Neuronal stem cell (in vitro differentiated cells): ENCODE data around the gene NRXN3.

Source experiments
- DNase-seq: peaks from one replicate; pipeline ENCODE4 v3.0.0-alpha.2; 2013; ENCODE audit warnings: low spot score
- H2AFZ ChIP-seq: one replicate; pipeline ENCODE4 v1.6.1; 2013; ENCODE audit warnings: mild to moderate bottlenecking, low read length, inconsistent platforms
- H2AK5ac ChIP-seq: 2 replicates; pipeline ENCODE4 v1.6.1; 2013; ENCODE audit warnings: low read depth, mild to moderate bottlenecking, inconsistent platforms, low read length, moderate library complexity, mixed read lengths
- H2BK120ac ChIP-seq: 2 replicates; pipeline ENCODE4 v1.6.1; 2013; ENCODE audit warnings: low read depth, mild to moderate bottlenecking, inconsistent platforms, low read length, moderate library complexity, mixed read lengths
- H2BK12ac ChIP-seq: one replicate; pipeline ENCODE4 v1.6.1; 2013; ENCODE audit warnings: low read length, inconsistent platforms
- H2BK15ac ChIP-seq: 2 replicates; pipeline ENCODE4 v1.6.1; 2013; ENCODE audit warnings: mild to moderate bottlenecking, low read length, inconsistent platforms, mixed read lengths
- H2BK5ac ChIP-seq: one replicate; pipeline ENCODE4 v1.6.1; 2013; ENCODE audit warnings: inconsistent platforms, mild to moderate bottlenecking, low read length, moderate library complexity
- H3K14ac ChIP-seq: one replicate; pipeline ENCODE4 v1.6.1; 2013; ENCODE audit warnings: low read length, inconsistent platforms
- H3K18ac ChIP-seq: 2 replicates; pipeline ENCODE4 v1.6.1; 2013; ENCODE audit warnings: low read length, inconsistent platforms
- H3K23ac ChIP-seq: 2 replicates; pipeline ENCODE4 v1.6.1; 2013; ENCODE audit warnings: low read depth, mild to moderate bottlenecking, mixed read lengths, low read length, inconsistent platforms; ENCODE audit not compliant: poor library complexity
- H3K27ac ChIP-seq: replicated peaks from 3 replicates; pipeline ENCODE4 v1.5.1; 2013; ENCODE audit warnings: low read length, inconsistent platforms
- H3K27me3 ChIP-seq, 3 experiments: 2 replicates each; pipeline ENCODE4 v1.6.1; 2013; ENCODE audit warnings: low read length in 3 of 3, mild to moderate bottlenecking in 2 of 3, inconsistent platforms in 1 of 3, low read depth in 1 of 3, mixed read lengths in 1 of 3, moderate library complexity in 1 of 3; ENCODE audit not compliant: control insufficient read depth in 3 of 3, insufficient read depth in 3 of 3
- H3K36me3 ChIP-seq, 2 donors: replicated peaks in 1 of 2; 2 replicates each; pipeline ENCODE4 v1.6.1; 2013; ENCODE audit warnings: low read length in 2 of 2; ENCODE audit not compliant: control insufficient read depth in 2 of 2, insufficient read depth in 2 of 2
- H3K4ac ChIP-seq: 2 replicates; pipeline ENCODE4 v1.6.1; 2013; ENCODE audit warnings: inconsistent platforms, mild to moderate bottlenecking, low read length, moderate library complexity
- H3K4me1 ChIP-seq, 2 donors: 1 replicate in 1 of 2; 2 replicates in 1 of 2; pipeline ENCODE4 v1.6.1; 2013; ENCODE audit warnings: low read length in 2 of 2, low read depth in 1 of 2; ENCODE audit not compliant: control insufficient read depth in 2 of 2, insufficient read depth in 1 of 2
- H3K4me2 ChIP-seq: one replicate; pipeline ENCODE4 v1.6.1; 2013; ENCODE audit warnings: mild to moderate bottlenecking, low read length, inconsistent platforms; ENCODE audit not compliant: insufficient read depth, poor library complexity, severe bottlenecking
- H3K4me3 ChIP-seq, 2 donors: 2 replicates each; pipeline ENCODE4 v1.5.1; 2013; ENCODE audit warnings: low read length in 2 of 2, mild to moderate bottlenecking in 2 of 2, inconsistent platforms in 1 of 2, moderate library complexity in 1 of 2
- H3K79me1 ChIP-seq: one replicate; pipeline ENCODE4 v1.6.1; 2013; ENCODE audit warnings: low read depth, mild to moderate bottlenecking, inconsistent platforms, low read length, moderate library complexity
- H3K9ac ChIP-seq: one replicate; pipeline ENCODE4 v1.6.1; 2013; ENCODE audit warnings: mild to moderate bottlenecking, low read depth, low read length, inconsistent platforms; ENCODE audit not compliant: poor library complexity
- H3K9me3 ChIP-seq, 2 donors: replicated peaks in 1 of 2; 2 replicates each; pipeline versions ENCODE3 to v1.6.1; 2013; ENCODE audit warnings: low read length in 2 of 2, mild to moderate bottlenecking in 2 of 2, inconsistent platforms in 1 of 2, low read depth in 1 of 2, mixed read lengths in 1 of 2, moderate library complexity in 1 of 2; ENCODE audit not compliant: control insufficient read depth in 2 of 2, insufficient read depth in 1 of 2
- H4K8ac ChIP-seq: one replicate; pipeline ENCODE4 v1.6.1; 2013; ENCODE audit warnings: low read depth, mild to moderate bottlenecking, inconsistent platforms, low read length, moderate library complexity
- H4K91ac ChIP-seq: one replicate; pipeline ENCODE4 v1.6.1; 2013; ENCODE audit warnings: low read length, low read depth, mild to moderate bottlenecking, inconsistent platforms; ENCODE audit not compliant: poor library complexity
- WGBS, 2 donors: extraction: QIAGEN DNeasy Blood & Tissue Kit; methylation state at CpG; one replicate each; pipeline ENCODE4 v1.1.7; 2013; ENCODE audit warnings: missing lambda C conversion rate in 2 of 2, mixed read lengths in 1 of 2; ENCODE audit not compliant: insufficient read length in 2 of 2, insufficient replicate concordance in 1 of 2; ENCODE audit errors: extremely low coverage in 2 of 2; 5-methylcytosine and 5-hydroxymethylcytosine counted together

Gene NRXN3

DNA sequence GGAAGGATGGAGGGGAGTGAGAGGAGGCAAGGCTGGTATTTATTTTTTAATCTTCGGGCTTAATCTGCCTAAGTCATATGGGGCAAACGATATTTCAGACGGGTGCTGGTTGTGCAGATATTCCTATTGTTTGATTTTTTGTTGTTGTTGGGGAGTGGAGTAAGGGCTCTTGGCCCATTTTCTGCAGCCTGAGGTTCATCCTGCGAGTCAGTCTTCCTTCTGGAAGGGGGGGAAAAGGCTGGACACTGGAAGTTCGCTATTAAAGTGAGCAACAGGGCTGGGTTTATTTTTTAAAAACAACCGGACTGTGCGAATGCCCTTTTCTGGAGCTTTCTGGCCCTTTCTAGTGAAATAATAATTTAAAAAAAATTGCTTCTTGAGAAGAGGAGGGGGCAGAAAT is 2.3 kb downstream of the NRXN3 start:
- Histone ChIP-seq H3K18ac (no peak overlapping the region), H2BK15ac (no peak overlapping the region), H3K23ac (no peak overlapping the region), H2AK5ac (no peak overlapping the region), H4K91ac (no peak overlapping the region), H3K27ac (no peak overlapping the region), H2AFZ (no peak overlapping the region), H3K9me3 (peaks cover 0 to 1% of the 10 kb centered on the region in 2 donors), H3K79me1 (no peaks in the 10 kb centered on the region), H2BK12ac (no peak overlapping the region), H2BK5ac (no peak overlapping the region), H3K4me3 (no peak overlapping the region), H2BK120ac (no peak overlapping the region), H3K9ac (no peak overlapping the region), H3K4me2 (no peak overlapping the region), H3K27me3 (peaks cover 0 to 4% (median 0%) of the 10 kb centered on the region in 3 experiments), H3K14ac (no peak overlapping the region), H3K4me1 (peaks cover 0 to 15% of the 10 kb centered on the region in 2 donors), H3K4ac (no peak overlapping the region), H4K8ac (no peak overlapping the region), H3K36me3 (no peaks in the 10 kb centered on the region)
- WGBS, 2 donors, result no CpG with 5 or more reads among the region's 7 CpGs
- DNase-seq, result no peak

DNA sequence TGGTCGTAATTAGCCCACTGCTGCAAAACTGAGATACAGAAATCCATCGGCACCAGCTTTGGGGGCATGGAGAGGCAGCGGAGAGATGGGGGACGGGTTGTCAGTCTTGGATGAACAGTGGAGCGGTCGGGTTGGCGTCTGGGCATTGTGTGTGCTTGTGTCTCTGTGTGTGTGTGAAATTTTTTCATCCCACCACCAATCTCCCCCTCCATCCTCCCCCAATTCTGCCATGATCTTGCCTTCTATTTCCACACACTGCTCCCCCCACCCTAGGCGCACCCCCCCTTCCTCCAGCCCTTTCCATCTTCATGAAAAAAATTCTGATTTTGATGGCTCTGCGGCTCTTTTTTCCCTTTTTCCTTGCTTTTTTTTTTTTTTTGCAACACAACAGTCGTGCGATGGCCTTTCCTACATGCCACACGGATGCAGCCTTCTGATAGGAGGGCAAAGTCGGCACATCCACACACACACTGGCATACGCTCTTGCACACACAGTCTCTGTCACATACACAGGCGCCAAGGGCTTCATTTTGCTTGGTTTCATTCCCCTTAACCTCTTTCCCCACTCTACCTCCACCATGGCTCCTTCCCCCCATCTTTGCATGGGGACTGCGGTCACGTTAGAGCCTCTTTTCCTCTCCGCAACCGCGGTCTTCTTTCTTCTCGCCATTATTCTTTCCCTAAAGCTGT is 3.3 kb downstream of the NRXN3 start:
- no peak overlapping the region for H3K9ac ChIP-seq
- no peak overlapping the region for H3K27ac ChIP-seq
- no peaks in the 10 kb centered on the region for H3K79me1 ChIP-seq
- H4K91ac ChIP-seq, result no peak overlapping the region
- no peak overlapping the region for H2BK5ac ChIP-seq
- H2AK5ac ChIP-seq, result no peak overlapping the region
- peaks cover 0 to 4% (median 0%) of the 10 kb centered on the region in 3 experiments for H3K27me3 ChIP-seq
- H3K23ac ChIP-seq, result no peak overlapping the region
- H3K4ac ChIP-seq, result no peak overlapping the region
- no peak for DNase-seq
- H2BK120ac ChIP-seq, result no peak overlapping the region
- no peak overlapping the region for H3K18ac ChIP-seq
- no peak overlapping the region for H2BK15ac ChIP-seq
- peaks cover 0 to 1% of the 10 kb centered on the region in 2 donors for H3K9me3 ChIP-seq
- H3K4me3 ChIP-seq, result no peak overlapping the region
- no peak overlapping the region for H4K8ac ChIP-seq
- no peak overlapping the region for H3K4me2 ChIP-seq
- H3K4me1 ChIP-seq, result peaks cover 0 to 15% of the 10 kb centered on the region in 2 donors
- no peaks in the 10 kb centered on the region for H3K36me3 ChIP-seq
- WGBS, 2 donors, result no CpG with 5 or more reads among the region's 21 CpGs
- no peak overlapping the region for H2BK12ac ChIP-seq
- H2AFZ ChIP-seq, result no peak overlapping the region
- H3K14ac ChIP-seq, result no peak overlapping the region

DNA sequence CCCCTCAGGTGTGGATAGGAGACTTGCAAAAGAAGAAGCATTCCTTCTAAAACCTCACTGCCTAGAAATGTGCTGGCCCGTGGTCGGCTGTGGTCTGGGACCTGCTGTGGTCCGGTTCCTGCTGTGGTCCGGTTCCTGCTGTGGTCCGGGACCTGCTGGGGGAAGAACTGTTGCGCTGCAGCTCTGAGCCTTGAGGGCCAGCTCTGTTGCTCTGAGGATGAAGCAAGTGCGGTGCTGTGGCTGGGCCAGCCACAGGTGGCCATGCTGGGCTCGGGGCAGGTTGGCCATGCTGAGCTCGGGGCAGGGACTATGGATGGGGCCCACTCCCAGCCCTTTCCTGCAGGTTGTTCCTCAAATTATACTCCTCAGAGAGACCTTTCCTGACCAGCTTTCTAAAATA is 5.2 kb downstream of the NRXN3 start:
- Histone ChIP-seq H2AFZ (no peak overlapping the region), H2BK5ac (no peak overlapping the region), H4K91ac (no peak overlapping the region), H3K9me3 (peaks cover 0 to 1% of the 10 kb centered on the region in 2 donors), H3K9ac (no peak overlapping the region), H3K27me3 (peaks cover 0 to 6% (median 0%) of the 10 kb centered on the region in 3 experiments), H3K79me1 (no peaks in the 10 kb centered on the region), H3K4me2 (no peak overlapping the region), H3K4me3 (no peak overlapping the region), H3K27ac (no peak overlapping the region), H3K23ac (no peak overlapping the region), H3K4ac (no peak overlapping the region), H3K36me3 (no peaks in the 10 kb centered on the region), H3K4me1 (peaks cover 0 to 11% of the 10 kb centered on the region in 2 donors), H2AK5ac (no peak overlapping the region), H2BK12ac (no peak overlapping the region), H4K8ac (no peak overlapping the region), H3K18ac (peak overlapping the region; percentile 36), H3K14ac (no peak overlapping the region), H2BK15ac (no peak overlapping the region), H2BK120ac (no peak overlapping the region)
- WGBS, 2 donors, result no CpG with 5 or more reads among the region's 9 CpGs
- no peak for DNase-seq

DNA sequence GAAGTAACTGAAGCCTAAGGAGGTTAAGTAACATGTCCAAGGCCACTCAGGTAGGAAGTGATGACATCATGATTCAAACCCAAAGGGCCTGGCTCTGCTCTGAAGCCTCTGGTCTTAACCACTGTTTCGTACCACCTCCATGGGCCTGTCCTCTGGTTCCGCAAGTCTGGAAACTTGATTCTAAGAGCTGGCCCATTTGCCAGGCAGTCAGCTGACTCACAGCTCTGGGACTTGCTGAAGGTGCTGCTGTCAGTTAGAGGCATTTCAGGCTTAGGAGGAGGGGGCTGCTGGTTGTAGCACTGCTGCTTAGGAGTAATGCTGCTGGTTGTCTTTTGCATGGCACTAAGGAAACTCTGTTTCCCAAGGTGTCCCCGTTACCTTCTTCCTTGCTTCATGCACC is 7.9 kb downstream of the NRXN3 start:
- no peak for DNase-seq
- no peak overlapping the region for H2AK5ac ChIP-seq
- no peak overlapping the region for H3K9ac ChIP-seq
- no peak overlapping the region for H2BK5ac ChIP-seq
- H3K23ac ChIP-seq, result no peak overlapping the region
- H2BK120ac ChIP-seq, result no peak overlapping the region
- no peak overlapping the region for H2BK15ac ChIP-seq
- no peak overlapping the region for H3K4me3 ChIP-seq
- no peak overlapping the region for H2BK12ac ChIP-seq
- H3K4me1 ChIP-seq, result peaks cover 0 to 4% of the 10 kb centered on the region in 2 donors
- no peak overlapping the region for H4K91ac ChIP-seq
- H3K4me2 ChIP-seq, result no peak overlapping the region
- peaks cover 0 to 1% of the 10 kb centered on the region in 2 donors for H3K9me3 ChIP-seq
- no peak overlapping the region for H4K8ac ChIP-seq
- H3K27ac ChIP-seq, result no peak overlapping the region
- no peaks in the 10 kb centered on the region for H3K36me3 ChIP-seq
- no peak overlapping the region for H3K4ac ChIP-seq
- H3K79me1 ChIP-seq, result no peaks in the 10 kb centered on the region
- WGBS, 2 donors, result no CpG with 5 or more reads among the region's 3 CpGs
- no peak overlapping the region for H3K18ac ChIP-seq
- peaks cover 0 to 3% (median 0%) of the 10 kb centered on the region in 3 experiments for H3K27me3 ChIP-seq
- H3K14ac ChIP-seq, result no peak overlapping the region
- H2AFZ ChIP-seq, result no peak overlapping the region
